HG03565 (cell line): ENCODE measurements around the gene TLE2.
"Not testable (repeated sequence)": the region's sequence is repeated elsewhere in the genome, so short reads cannot be mapped to it uniquely, and the experiment has no call there.

Experiments
- ATAC-seq: cut with Tn5 transposase; IDR thresholded peaks from one replicate; pipeline ENCODE4 v1.9.1; 2021; ENCODE audit warnings: mild to moderate bottlenecking, moderate library complexity; ENCODE audit not compliant: unreplicated experiment

Gene TLE2

DNA sequence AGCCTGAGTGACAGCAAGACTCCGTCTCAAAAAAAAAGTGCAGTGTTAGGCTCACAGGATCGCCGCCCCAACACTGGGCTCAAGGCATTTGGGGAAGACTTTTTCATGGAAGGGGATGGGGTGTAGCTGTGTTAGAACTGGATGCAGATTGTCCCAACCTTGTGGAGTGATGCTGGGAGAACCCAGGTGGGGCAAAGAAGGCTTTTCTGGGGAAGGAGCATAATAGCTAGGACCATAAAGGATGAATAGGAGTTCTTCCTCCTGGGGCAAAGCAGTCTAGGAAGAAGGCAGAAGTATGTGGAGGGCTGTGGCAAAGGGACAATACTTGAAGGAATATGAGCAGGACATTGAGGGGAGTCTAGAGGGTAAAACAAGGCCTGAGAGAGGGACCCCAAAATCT lies 40.5 kb downstream of the TLE2 start:
- no peak for ATAC-seq

DNA sequence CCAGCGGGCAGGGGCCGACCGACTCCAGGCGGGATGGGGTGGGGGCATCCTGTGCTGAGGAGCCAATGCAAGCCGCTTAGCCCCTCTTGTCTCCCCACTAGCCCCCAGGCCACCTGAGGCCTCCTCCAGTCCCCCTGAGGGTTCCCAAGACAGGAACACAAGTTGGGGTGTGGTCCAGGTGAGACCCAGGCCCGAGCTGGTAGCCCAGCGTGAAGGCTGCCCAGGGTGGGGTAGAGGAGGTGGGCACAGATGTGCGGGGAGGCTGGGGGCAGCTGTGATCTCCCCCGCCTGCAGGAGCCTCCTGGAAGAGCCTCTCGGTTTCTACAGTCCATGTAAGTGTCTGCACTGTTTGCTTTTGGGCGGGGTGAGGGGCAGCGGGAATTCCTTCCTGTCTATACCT lies 41.3 kb downstream of the TLE2 start:
- ATAC-seq = no peak

DNA sequence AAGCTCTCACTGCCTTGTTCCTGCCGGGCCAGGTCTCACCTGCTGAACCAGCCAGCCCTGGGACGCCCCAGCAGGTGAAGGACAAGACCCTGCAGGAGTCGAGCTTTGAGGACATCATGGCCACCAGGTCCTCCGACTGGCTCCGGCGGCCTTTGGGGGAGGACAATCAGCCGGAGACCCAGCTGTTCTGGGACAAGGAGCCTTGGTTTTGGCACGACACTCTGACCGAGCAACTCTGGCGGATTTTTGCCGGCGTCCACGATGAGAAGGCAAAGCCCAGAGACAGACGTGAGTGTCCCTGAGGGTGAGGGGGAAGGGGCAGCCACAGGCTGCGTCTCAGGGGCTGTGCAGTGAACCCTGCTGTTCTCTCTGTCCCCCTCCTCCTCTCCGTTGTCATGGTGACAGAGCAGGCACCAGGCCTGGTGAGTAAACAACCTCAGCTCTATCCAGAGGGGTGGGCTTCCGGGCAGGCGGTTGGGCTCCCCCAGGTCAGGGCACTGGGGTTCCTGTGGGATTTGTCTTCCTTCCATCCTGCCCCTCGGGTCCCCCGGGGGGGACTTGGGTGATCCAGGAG lies 42.0 kb downstream of the TLE2 start:
- no peak for ATAC-seq

DNA sequence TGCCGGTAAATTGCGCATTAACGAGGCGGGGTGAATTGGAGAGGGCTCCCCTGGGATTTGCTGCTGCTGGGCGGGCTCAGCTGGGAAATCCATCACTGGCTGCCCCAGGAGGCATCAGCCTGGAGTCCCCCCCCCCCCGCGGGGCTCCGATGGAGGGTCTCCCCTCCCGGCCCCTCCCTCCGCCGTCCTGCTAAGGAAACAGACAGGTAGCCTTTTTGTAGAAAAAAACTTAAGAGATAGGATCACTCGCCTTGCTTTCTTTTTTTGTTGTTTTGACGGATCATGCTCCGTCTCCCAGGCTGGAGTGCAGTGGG lies 44.9 kb downstream of the TLE2 start:
- ATAC-seq = no peak

DNA sequence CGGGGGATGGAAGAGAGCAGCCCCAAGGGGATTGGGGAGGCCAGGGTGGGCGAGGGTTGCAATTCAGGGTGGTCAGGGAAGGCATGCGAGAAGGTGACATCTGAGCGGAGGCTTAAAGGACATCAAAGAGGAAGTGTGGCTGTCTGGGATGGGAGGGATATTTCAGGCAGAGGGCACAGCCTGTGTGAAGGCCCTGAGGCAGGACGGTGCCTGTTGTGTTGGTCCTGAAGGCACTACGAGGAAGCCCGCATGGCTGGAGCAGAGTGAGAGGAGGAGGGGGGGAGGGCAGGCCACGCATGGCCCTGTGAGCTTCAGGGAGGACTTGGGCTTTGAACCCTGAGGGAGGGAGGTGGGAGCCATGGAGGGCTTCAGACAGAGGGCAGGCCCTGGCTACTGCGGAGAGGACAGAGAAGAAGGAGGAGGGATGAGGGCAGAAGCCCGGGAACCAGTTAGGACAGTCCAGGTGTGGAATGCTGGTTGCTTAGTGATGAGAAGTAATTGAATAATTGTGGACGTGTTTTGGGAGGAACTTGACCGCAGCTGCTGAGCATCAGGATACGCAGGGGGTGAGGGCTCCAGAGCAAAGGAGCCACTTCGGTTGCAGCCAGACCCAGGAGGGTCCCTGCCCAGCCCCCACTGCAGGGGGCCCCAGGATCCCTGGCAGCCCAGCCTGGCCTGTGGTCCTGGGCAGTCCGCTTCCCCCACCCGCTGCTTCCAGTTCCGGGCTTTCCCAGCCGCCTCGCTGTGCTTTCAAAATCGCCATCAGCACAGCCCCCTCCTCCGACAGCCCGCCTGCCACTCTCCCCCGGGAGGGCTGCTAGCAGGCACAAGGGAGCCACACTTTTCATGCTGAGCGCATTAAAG lies 45.5 kb downstream of the TLE2 start:
- ATAC-seq = no peak

DNA sequence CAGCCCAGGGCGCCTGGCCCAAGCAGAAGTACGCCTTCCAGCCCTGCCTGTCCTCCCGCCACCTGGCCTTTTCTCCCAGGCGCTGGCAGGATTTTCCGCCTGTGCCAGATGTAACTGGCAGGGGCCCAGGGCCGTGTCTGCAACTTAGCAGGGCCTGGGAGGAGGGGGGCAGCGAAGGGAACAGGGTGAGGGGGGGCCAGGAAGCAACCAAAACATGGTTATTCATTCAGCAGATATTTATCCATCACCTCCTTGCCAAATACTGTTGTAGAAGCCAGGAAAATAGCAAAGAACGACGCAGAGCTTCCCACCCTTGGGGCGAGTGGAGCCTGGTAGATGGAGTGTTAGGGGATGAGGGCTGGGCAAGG lies 46.1 kb downstream of the TLE2 start:
- no peak for ATAC-seq

DNA sequence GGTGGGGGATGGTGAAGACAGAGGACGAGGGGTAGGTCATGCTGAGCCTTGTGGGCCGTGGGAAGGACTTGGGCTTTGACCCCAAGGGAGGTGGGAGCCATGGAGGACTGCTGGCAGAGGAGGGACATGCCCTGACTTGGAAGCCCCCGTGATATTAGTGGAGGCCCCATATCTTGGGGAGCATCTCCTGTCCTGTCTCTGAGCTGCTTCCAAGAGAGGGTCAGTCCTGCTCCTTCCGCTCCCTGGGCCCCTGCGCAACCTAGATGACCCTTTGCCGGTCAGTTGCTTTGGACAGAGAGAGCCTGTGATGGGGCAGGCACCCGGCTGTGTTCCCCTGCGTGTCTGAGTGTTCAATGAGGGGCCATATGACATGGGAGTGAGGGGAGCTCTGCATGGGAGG lies 46.5 kb downstream of the TLE2 start:
- ATAC-seq = no peak

DNA sequence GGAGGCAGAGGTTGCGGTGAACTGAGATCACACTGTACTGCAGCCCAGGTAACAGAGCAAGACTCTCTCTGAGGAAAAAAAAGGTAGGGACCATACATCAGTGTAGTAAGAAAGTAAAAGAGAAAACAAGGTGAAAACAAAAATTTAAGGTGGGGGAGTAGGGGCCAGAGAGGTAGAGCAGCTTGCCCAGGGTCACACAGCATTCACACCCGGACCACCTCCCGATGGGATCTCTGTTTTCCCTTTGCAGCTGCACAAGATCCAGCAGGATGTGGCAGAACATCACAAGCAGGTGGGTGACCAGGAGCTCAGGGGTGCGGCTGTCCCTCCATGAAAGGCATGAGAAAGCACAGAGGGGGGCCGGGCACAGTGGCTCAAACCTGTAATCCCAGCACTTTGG lies 47.2 kb downstream of the TLE2 start:
- ATAC-seq = no peak

DNA sequence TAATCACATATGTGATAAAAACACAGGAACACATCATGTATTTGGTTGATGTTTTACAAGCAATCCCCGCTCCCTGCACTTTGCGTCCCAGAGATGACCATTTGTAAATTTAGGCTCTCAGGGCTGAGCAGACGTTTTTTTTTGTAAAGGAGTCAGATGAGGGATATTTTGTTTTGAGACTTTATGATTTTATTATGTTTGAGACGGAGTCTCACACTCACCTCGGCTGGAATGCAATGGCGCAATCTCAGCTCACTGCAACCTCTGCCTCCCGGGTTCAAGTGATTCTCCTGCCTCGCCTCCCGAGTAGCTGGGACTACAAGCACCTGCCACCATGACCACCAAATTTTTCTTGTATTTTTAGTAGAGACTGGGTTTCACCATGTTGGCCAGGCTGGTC lies 50.3 kb downstream of the TLE2 start:
- no peak for ATAC-seq

DNA sequence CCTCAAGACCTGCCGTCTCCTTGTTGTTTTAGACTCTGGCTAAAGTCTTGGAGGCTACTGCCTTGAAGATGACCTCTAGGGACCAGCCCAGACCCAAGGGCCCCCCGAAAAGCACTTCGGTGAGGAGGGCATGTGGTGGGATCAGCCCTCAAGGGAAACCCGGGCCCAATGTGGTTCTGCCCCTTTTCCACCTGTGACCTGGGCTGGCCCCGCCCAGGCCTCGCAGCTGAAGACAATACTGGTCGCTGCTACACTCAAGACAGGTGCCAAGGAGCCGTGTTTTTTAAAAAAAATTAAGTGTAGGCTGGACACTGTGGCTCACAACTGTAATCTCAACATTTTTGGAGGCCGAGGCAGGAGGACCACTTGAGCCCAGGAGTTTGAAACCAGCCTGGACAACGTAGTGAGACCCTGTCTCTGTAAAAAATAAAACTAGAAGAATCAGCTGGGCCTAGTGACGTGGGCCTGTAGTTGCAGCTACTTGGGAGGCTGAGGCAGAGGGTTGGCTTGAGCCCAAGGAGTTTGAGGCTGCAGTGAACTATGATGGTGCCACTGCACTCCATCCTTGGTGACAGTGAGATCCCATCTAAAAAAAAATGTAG lies 50.8 kb downstream of the TLE2 start:
- ATAC-seq = no peak

DNA sequence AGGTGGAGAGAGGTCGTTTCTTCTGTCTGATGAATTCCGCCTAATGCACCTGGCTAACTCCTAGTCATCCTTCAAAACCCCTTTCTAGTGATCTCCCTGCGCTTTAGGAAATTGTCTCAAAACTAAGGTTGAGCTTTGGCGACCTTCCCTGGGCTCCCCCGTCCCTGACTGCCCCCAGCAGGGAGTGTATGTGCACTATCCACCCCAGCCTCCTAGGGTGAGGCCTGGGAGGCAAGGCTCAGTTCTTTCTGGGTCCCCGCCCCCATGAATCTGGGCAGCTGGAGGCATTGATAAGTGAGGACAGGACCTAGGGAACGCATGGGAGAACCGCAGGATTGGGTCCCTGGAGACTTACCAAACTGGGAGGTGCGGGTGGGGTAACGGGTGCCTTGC lies 51.3 kb downstream of the TLE2 start:
- no peak for ATAC-seq

DNA sequence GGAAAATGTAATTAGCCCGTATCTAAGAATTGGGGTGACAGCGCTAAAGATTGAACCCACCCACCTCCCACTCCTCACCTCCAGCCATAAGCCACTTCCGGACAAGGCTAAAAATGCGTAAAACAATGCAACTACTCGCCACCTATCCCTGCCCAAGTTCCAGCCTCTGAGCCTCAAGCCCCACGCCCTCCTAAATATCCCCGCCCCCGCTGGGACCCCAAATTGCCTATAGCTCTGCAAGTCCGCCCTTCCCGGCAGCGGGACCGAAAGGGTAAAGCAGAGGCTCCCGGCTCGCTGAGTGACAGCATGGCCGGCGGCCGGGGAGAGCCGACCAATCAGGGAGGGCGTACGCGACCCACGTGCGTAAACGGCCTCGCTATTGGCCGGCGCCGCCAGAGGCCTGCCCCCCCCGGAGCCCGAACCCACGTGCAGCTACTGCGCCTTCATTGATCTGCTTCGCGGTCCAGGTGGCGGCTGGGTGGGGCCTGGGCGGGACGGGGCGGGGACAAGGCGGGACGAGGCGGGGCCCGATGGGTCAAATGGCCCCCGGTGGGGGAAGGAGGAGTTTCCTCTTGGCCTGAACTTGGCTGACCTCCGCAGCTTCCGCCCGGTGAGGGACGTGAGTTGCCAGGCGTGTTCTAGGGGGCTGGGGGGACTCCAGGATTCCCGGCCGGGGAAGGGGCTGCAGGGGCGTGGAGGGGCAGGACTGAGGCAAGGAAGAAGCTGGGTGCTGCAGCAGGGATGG lies 51.9 kb downstream of the TLE2 start, which contains the start of gene TLE6:
TSS of gene TLE6 (plus strand) at position 564 of the 745 bp plus-strand sequence. CDS start 670 bp downstream, outside the sequence.
- peak; percentile 94 for ATAC-seq

DNA sequence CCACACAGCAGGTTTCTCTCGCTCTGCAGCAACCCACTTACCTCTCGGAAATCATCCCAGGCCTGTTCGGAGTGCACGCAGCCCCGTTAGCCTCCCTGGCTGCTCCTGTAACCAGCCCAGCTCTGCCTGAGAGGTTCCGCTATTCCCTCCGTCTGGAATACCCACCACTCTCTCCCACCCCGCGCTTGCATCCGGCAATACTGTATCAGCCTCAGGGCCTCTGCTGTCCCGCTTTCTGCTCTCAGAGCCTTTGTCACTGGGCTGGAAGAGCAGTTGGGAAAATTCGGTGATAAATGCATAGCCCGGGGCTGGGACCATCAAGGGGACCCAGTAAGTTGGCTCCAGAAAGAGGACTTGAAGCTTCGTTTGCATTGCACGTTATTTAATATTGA lies 52.5 kb downstream of the TLE2 start:
- ATAC-seq = no peak

DNA sequence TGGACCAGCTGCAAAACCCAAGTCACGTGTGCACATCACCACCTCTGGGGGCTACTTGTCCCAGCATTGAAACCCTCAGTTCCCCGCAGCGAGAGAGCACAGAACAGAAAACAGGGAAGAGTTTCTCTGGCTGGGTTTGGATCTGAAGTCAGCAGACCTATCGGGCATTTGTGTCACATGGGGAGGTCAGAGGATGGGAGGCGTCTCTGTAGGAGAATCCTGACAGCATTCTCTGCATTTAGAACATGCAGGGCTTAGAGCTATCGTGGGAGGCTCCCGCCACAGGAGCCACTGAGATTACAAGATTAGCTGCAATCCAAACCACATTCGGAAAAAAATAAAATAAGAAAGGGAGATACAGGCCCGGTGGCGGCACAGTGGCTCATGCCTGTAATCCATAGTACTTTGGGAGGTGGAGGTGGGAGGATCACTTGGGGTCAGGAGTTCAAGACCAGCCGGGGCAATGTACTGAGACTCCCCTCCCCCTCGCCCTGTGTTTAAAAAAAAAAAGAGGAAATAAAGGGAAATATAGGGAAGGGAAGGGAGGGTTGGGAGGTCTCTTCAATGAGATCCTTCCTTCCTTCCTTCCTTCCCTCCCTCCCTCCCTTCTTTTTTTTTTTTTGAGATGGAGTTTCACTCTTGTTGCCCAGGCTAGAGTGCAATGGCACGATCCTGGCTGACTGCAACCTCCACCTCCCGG lies 54.6 kb downstream of the TLE2 start:
- ATAC-seq = no peak

DNA sequence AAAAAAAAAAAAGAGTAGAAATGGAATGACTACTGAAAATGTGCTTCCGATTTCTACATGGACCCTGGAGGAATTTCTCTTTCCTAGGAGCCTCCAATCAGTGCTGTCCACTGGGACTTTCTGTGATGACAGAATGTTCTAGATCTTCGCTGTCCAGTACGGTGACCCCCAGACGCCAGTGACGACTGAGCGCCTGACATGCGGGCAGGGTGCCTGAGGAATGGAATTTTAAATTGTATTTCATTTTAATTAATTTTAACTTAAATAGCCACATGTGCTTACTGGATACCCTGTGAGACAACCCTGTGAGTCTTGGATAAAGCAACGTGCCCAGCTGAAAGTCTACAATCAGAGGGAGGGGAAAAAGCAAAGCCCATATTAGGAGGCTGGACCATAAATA lies 55.9 kb downstream of the TLE2 start:
- ATAC-seq = no peak

DNA sequence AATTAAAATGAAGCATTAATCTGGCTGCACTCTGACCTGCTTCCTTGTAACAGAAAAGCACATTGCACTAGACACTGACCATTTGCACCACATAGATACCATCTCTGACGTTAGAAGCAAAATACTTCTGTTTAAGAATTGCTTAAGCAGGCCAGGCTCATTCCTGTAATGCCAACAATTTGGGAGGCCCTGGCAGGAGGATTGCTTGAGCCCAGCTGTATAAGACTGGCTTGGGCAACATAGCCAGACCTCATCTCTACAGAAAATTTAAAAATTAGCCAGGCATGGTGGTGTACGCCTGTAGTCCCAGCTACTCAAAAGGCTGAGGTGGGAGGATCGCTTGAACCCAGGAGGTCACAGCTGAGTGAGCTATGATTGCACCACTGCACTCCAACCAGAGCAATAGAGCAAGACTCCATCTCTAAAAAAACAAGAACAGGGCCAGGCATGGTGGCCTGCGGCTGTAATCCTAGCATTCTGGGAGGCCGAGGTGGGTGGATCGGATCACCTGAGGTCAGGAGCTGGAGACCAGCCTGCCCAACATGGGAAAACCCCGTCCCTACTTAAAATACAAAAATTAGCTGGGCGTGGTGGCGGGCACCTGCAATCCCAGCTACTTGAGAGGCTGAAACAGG lies 58.8 kb downstream of the TLE2 start:
- ATAC-seq = no peak

DNA sequence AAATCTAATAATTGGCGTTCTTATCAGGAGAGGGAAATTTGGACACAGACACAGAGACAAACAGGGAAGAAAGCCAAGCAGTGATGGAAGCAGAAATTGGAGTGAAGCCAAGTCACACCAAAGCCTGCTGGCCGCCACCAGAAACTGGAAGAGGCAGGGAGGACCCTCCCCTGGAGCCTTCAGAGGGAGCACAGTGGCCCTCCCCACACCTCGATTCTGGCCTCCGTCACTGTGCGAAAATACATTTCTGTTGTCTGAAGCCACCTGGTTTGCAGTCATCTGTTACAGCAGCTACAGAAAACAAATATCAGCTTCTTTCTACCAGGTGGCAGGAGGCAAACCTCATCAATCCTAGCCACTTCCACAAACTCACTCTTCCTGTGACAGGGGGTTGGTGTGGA lies 60.0 kb downstream of the TLE2 start:
- ATAC-seq = no peak

DNA sequence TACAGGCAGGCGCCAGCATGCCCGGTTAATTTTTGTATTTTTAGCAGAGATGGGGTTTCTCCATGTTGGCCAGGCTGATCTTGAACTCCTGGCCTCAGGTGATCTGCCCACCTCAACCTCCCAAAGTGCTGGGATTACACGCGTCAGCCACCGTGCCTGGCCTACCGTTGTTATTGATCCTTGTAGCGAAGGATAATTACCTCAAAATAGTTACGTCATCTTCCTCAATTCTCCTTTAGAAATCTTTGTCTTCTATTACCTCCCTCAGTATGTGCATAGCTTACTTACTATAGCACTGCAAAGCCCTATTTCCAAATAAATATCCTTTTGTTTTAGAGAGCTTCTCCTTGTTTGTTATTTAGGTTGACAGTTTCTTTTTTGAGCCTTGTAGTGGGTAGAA lies 61.1 kb downstream of the TLE2 start:
- no peak for ATAC-seq

DNA sequence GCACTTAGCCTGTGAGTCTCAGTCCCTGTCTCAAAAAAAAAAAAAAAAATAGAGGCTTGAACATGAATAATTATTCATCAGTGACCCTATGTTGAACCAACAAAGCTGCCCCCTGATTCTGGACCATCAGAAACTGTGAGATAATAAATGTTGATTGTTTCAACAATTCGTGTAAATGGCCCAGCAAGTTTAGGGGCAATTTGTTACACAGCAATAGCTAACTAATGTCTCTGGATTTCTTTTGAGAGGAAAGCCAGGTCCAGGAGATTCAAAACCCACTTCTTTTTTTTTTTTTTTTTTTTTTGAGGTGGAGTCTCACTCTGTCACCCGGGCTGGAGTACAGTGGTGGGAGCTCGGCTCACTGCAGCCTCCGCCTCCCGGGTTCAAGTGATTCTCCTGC lies 64.2 kb downstream of the TLE2 start:
- no peak for ATAC-seq

DNA sequence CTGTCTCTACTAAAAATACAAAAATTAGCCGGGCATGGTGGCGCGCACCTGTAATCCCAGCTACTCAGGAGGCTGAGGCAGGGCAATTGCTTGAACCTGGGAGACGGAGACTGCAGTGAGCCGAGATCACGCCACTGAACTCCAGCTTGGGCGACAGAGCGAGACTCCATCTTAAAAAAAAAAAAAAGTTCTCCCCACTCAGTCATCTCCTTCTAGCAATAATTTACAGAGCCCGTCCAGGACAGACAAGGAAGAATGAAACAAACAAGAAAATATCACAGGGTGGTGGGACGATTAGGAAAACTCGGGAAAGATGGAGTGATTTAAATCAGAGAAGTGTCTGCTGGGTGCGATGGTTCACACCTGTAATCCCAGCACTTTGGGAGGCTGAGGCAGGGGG lies 65.4 kb downstream of the TLE2 start:
- ATAC-seq = not testable (repeated sequence)

DNA sequence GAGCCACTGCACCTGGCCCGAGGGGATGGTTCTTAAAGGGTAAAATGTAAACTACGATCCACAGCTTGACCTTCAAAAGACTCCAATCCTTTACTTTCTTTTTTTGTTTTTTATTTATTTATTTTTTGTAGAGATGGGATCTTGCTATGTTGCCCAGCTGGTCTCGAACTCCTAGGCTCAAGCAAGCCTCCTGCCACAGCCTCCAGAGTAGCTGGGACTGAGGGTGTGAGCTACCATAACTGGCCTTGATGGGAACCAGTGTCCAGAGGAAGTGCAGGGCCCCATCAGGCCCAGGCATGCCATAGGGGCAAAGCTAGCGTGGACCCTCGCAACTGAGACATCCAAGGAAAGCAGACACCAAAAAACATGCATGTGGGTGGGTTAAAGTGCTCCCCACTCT lies 66.0 kb downstream of the TLE2 start:
- ATAC-seq = no peak
